ENCODE data around the gene DDC. TPM values are rescaled to one million over a fixed set of nuclear protein-coding genes. Genes with fewer than 3 reads are reported as not detected.

Gene DDC
- total RNA-seq, 1 donor from 2014 or later: not detected

DNA sequence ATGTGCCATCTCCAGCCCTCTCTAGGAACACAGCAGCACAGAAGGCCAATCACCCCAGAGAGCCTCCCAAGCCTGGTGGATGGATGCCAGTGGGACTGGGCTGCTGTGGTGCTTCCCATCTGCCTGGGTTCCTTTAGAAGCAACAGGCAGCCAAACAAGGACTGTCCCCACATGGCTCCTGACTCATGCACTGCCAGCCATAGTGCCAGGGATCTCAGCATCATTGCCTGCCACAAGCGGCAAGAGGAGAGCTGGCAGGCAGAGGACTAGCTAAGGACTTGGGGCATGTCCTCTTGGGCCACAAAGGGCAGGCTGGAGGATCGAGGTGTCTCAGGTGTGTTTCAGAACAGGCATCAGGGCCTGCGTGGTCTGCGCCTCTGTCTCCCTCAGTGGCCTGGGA, 91.7 kb downstream of the DDC start:
- TF ChIP-seq, protein P1, sequence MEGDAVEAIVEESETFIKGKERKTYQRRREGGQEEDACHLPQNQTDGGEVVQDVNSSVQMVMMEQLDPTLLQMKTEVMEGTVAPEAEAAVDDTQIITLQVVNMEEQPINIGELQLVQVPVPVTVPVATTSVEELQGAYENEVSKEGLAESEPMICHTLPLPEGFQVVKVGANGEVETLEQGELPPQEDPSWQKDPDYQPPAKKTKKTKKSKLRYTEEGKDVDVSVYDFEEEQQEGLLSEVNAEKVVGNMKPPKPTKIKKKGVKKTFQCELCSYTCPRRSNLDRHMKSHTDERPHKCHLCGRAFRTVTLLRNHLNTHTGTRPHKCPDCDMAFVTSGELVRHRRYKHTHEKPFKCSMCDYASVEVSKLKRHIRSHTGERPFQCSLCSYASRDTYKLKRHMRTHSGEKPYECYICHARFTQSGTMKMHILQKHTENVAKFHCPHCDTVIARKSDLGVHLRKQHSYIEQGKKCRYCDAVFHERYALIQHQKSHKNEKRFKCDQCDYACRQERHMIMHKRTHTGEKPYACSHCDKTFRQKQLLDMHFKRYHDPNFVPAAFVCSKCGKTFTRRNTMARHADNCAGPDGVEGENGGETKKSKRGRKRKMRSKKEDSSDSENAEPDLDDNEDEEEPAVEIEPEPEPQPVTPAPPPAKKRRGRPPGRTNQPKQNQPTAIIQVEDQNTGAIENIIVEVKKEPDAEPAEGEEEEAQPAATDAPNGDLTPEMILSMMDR (IDR thresholded peaks at IDR 0.05): no peak
- DNase-seq (ENCODE audit: low spot score in 2 of 2): no peak
- intact Hi-C loops (cut with DNase I): no loop called here
- Histone ChIP-seq H3K27ac (no peak overlapping the region), H3K9me3 (no peaks in the 10 kb centered on the region), H3K27me3 (no peaks in the 10 kb centered on the region), H3K4me3 (no peak overlapping the region), H3K36me3 (no peaks in the 10 kb centered on the region), H3K4me1 (no peaks in the 10 kb centered on the region)

DNA sequence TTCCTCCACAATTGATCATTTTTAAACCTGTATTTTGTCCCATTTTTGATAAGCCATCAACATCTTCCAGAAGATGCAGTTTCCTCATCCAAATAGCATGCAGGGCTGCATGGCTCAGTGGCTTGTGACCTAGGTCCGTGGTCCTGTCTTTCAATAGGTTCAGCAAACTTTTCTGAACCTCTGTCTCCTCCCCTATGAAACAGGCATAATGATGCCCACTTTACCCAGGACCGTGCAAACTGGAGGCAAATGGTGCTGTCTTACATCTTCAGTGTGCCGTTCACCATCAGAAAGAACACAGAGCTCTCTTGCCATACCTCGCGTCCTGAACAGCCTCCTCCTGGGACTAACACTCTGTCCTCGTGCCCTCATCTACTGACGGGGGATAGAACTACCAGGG, 92.8 kb downstream of the DDC start:
- no peak for DNase-seq (ENCODE audit: low spot score in 2 of 2)
- Histone ChIP-seq H3K27me3 (no peaks in the 10 kb centered on the region), H3K27ac (no peak overlapping the region), H3K9me3 (no peaks in the 10 kb centered on the region), H3K4me3 (no peak overlapping the region), H3K4me1 (peaks cover 0 to 3% of the 10 kb centered on the region in 2 donors), H3K36me3 (no peaks in the 10 kb centered on the region)
- TF ChIP-seq, protein P1 (IDR thresholded peaks at IDR 0.05): no peak
- intact Hi-C loops (cut with DNase I): no loop called here

DNA sequence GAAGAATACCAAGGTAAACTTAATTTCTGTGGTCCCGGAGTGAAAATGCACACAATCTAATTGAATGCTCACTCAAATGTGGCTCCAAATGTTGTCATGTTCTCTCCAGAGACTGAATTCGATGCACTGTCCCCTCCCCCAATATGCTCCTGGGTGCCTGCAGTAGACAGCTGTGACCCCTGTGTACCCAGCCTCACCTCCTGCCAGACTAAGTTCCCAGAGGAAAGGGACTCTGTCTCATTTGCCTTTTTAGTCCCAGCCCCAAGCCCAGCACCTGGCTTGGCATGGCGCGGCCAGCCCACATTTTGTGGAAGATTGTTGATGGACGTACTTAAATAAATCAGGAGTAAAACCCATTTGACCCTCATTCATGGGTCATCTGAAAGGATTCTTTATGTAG, 93.2 kb downstream of the DDC start:
- no peaks in the 10 kb centered on the region for H3K36me3 ChIP-seq
- intact Hi-C loops (cut with DNase I): no loop called here
- H3K9me3 ChIP-seq: no peaks in the 10 kb centered on the region
- no peak for DNase-seq (ENCODE audit: low spot score in 2 of 2)
- H3K27me3 ChIP-seq: no peaks in the 10 kb centered on the region
- no peak overlapping the region for H3K27ac ChIP-seq
- H3K4me3 ChIP-seq: no peak overlapping the region
- peaks cover 0 to 3% of the 10 kb centered on the region in 2 donors for H3K4me1 ChIP-seq
- TF ChIP-seq, protein P1 (IDR thresholded peaks at IDR 0.05): no peak

DNA sequence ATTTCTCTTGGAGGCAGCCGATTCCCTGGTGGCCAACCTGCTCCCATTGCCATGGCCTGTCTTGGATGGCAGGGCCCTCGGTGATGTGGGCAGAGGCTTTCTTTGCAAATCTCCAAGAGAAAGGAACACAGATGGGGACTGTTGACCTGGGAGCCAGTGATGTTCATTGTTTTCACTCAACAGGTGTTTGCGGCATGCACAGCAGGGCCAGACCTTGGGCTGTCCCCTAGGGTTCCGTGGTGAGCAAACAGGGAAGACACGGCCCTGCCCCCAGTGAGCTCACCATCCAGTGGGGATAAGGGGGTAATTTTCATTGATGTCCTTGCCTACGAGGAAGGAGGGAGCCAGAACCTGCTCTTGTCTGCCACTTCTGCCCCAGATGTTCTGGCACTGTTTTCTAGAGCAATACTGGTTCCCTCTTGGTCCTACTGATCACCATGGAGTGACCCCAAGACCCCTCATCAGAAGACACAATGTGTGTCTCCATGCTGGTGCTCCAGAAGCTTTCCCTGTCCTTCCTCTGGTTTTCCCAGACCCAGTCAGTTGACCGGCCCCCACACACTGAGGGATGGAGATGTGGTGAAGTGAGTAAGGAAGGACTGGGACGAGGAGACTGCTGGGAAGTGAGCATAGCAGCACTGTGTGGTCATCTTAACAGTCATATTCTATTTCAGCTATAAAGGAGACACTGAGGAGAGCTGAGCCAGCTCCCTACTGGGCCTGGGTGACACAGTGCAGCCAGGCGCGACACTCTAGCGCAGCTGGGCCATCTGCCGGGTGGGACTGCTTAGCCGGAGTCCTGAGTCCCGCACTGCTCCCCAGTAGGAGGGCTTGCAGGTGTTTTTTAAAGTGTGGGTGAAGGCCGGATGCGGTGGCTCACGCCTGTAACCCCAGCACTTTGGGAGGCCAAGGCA, 94.7 kb downstream of the DDC start:
- H3K36me3 ChIP-seq: no peaks in the 10 kb centered on the region
- DNase-seq (ENCODE audit: low spot score in 2 of 2): no peak
- no peaks in the 10 kb centered on the region for H3K27me3 ChIP-seq
- TF ChIP-seq, protein P1 (IDR thresholded peaks at IDR 0.05): no peak
- no peaks in the 10 kb centered on the region for H3K9me3 ChIP-seq
- peaks cover 0 to 3% of the 10 kb centered on the region in 2 donors for H3K4me1 ChIP-seq
- H3K4me3 ChIP-seq: no peak overlapping the region
- no peak overlapping the region for H3K27ac ChIP-seq
- intact Hi-C loops (cut with DNase I): no loop called here

DNA sequence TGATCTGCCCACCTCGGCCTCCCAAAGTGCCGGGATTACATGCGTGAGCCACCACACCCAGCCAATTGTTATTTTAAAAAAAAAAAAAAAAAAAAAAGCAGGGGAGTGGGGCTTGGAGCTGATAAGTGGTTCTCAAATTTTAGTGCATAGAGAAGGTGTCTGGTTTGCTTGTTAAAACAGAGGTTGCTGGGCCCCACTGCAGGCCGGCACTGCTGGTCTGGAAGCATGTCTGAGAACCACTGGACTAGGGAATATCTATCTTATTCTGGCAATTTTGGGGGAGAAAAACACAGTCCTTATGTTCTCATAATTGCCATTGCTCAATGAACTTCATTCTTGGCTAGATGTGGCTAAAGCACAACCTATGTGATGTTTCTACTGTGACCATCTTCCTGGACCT, 96.0 kb downstream of the DDC start:
- H3K9me3 ChIP-seq: no peaks in the 10 kb centered on the region
- no peaks in the 10 kb centered on the region for H3K27me3 ChIP-seq
- intact Hi-C loops (cut with DNase I): loop anchor here (5.0 to 10.0 kb wide), 2 partner anchors 128 to 326 kb away; no protein-coding TSS in a partner anchor
- TF ChIP-seq, protein P1 (IDR thresholded peaks at IDR 0.05): no peak
- no peak overlapping the region for H3K27ac ChIP-seq
- DNase-seq (ENCODE audit: low spot score in 2 of 2): no peak
- no peak overlapping the region for H3K4me3 ChIP-seq
- no peaks in the 10 kb centered on the region for H3K36me3 ChIP-seq
- peaks cover 0 to 3% of the 10 kb centered on the region in 2 donors for H3K4me1 ChIP-seq
